Measurements from ENCODE around the gene GPAM.

DNA sequence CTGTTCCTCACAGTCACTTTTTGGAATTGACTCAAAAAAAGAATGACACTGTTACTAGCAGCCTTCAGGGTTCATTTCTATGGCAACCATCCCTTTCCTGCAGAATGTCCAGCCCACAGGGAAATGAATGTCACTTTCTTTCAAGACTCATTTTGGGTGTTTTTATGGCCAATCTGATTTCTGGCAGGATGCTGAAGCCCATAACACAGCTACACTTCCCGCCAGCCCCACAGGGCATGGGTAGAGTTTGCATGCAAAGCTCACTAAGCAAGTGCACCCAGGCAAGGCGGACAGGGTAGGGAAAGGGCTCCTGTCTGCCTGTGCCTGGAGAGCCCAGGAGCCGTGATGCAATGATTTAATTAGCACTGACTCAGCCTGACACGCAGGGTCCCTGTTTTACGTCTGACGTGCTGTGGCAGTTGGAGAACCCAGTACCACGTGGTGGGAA is 26.1 kb upstream of the GPAM start:
- TF ChIP-seq, protein P1, sequence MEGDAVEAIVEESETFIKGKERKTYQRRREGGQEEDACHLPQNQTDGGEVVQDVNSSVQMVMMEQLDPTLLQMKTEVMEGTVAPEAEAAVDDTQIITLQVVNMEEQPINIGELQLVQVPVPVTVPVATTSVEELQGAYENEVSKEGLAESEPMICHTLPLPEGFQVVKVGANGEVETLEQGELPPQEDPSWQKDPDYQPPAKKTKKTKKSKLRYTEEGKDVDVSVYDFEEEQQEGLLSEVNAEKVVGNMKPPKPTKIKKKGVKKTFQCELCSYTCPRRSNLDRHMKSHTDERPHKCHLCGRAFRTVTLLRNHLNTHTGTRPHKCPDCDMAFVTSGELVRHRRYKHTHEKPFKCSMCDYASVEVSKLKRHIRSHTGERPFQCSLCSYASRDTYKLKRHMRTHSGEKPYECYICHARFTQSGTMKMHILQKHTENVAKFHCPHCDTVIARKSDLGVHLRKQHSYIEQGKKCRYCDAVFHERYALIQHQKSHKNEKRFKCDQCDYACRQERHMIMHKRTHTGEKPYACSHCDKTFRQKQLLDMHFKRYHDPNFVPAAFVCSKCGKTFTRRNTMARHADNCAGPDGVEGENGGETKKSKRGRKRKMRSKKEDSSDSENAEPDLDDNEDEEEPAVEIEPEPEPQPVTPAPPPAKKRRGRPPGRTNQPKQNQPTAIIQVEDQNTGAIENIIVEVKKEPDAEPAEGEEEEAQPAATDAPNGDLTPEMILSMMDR (IDR thresholded peaks at IDR 0.05 in 2 of 3, conservative IDR thresholded peaks at IDR 0.05 in 1 of 3; ENCODE audit: control insufficient read depth in 2 of 3, extremely low read depth in 1 of 3, insufficient read depth in 1 of 3, low read depth in 3 of 3, low read length in 3 of 3): no peak
- no peak for TF ChIP-seq MYC (IDR thresholded peaks at IDR 0.05; ENCODE audit: insufficient read depth, insufficient read length, insufficient replicate concordance, low read length, severe bottlenecking)
- no peak for TF ChIP-seq SUZ12 (IDR thresholded peaks at IDR 0.05; ENCODE audit: unreplicated experiment)
- no peak for TF ChIP-seq EZH2 (IDR thresholded peaks at IDR 0.05; ENCODE audit: borderline replicate concordance, control insufficient read depth, low read depth, low read length)
- no peak for TF ChIP-seq BMI1 (IDR thresholded peaks at IDR 0.05; ENCODE audit: borderline replicate concordance)
- TF ChIP-seq, protein P2, sequence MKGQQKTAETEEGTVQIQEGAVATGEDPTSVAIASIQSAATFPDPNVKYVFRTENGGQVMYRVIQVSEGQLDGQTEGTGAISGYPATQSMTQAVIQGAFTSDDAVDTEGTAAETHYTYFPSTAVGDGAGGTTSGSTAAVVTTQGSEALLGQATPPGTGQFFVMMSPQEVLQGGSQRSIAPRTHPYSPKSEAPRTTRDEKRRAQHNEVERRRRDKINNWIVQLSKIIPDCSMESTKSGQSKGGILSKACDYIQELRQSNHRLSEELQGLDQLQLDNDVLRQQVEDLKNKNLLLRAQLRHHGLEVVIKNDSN (IDR thresholded peaks at IDR 0.05; ENCODE audit: borderline replicate concordance, extremely low read length, insufficient read depth, low read depth, low read length): no peak
- no peak for TF ChIP-seq SMC3 (IDR thresholded peaks at IDR 0.05; ENCODE audit: borderline replicate concordance, low read length)
